HG03066 (cell line): ENCODE measurements around the gene COL26A1.
"Not testable (repeated sequence)": the region's sequence is repeated elsewhere in the genome, so short reads cannot be mapped to it uniquely, and the experiment has no call there.

Source experiments
- ATAC-seq: cut with Tn5 transposase; IDR thresholded peaks from one replicate; pipeline ENCODE4 v1.9.1; 2021; ENCODE audit warnings: low read depth; ENCODE audit not compliant: unreplicated experiment

Gene COL26A1

GRCh38 chr7:101436221-101436735 is 73.6 kb downstream of the COL26A1 start:
- ATAC-seq = no peak

- no peak for ATAC-seq
Observed at GRCh38 chr7:101436857-101437576, 74.3 kb downstream of the COL26A1 start.

GRCh38 chr7:101441890-101442289 is 79.2 kb downstream of the COL26A1 start:
- ATAC-seq = no peak

- ATAC-seq = no peak
Observed at GRCh38 chr7:101442426-101443070, 79.9 kb downstream of the COL26A1 start.

GRCh38 chr7:101450064-101450463 is 87.4 kb downstream of the COL26A1 start:
- no peak for ATAC-seq

GRCh38 chr7:101453617-101454016 is 90.9 kb downstream of the COL26A1 start:
- no peak for ATAC-seq

- no peak for ATAC-seq
Observed at GRCh38 chr7:101457001-101457750, 94.5 kb downstream of the COL26A1 start.

- no peak for ATAC-seq
Observed at GRCh38 chr7:101465131-101465530, 102.5 kb downstream of the COL26A1 start.

- ATAC-seq = no peak
Observed at GRCh38 chr7:101465576-101466196, 103.0 kb downstream of the COL26A1 start.

- ATAC-seq = no peak
Observed at GRCh38 chr7:101466871-101467270, 104.2 kb downstream of the COL26A1 start.

GRCh38 chr7:101468546-101469275 is 106.0 kb downstream of the COL26A1 start:
- no peak for ATAC-seq

- no peak for ATAC-seq
Observed at GRCh38 chr7:101470668-101471487, 108.2 kb downstream of the COL26A1 start.

- no peak for ATAC-seq
Observed at GRCh38 chr7:101474178-101474577, 111.5 kb downstream of the COL26A1 start.

GRCh38 chr7:101475691-101476090 is 113.0 kb downstream of the COL26A1 start:
- not testable (repeated sequence) for ATAC-seq

- no peak for ATAC-seq
Observed at GRCh38 chr7:101479217-101479616, 116.5 kb downstream of the COL26A1 start.

GRCh38 chr7:101486056-101486432 is 123.4 kb downstream of the COL26A1 start:
- not testable (repeated sequence) for ATAC-seq

- no peak for ATAC-seq
Observed at GRCh38 chr7:101486433-101487104, 123.9 kb downstream of the COL26A1 start.

GRCh38 chr7:101487105-101487458 is 124.4 kb downstream of the COL26A1 start:
- no peak for ATAC-seq

- ATAC-seq = no peak
Observed at GRCh38 chr7:101487753-101488152, 125.1 kb downstream of the COL26A1 start.
